Activated effector memory CD4-positive, alpha-beta T cell treated with Interleukin-2 at 50 U/mL for 16 hours (primary cell): ENCODE data around the gene SDR39U1.

Experiments
- DNase-seq: peaks from one replicate; pipeline ENCODE4 v3.0.0-alpha.2; 2020

The SDR39U1 gene

GRCh38 chr14:24441485-24441884 is 1.1 kb downstream of the SDR39U1 start:
- DNase-seq, result no peak

- no peak for DNase-seq
Measured at GRCh38 chr14:24440606-24441399, 1.8 kb downstream of the SDR39U1 start.

- DNase-seq, result no peak
Measured at GRCh38 chr14:24439830-24440605, 2.6 kb downstream of the SDR39U1 start.

DNA sequence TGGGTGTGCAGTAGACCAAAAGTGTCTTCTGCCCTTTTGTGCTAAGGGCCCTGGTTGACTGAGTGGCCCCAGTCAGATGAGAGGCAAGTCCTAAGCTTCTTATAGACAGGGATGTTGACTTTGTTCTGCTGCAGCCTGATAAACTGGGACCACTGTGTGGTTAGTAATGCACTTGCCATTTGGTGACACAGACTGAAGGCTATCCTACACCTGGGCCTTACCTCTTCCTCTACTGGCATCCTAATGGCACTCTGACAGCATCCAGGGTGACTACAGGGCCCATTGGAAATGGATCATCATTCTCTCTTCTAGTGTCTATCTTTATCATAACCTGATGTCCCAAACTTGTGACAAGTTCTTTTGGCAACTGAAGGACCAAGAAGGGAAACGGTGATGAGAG is 3.3 kb downstream of the SDR39U1 start:
- DNase-seq, result no peak

DNA sequence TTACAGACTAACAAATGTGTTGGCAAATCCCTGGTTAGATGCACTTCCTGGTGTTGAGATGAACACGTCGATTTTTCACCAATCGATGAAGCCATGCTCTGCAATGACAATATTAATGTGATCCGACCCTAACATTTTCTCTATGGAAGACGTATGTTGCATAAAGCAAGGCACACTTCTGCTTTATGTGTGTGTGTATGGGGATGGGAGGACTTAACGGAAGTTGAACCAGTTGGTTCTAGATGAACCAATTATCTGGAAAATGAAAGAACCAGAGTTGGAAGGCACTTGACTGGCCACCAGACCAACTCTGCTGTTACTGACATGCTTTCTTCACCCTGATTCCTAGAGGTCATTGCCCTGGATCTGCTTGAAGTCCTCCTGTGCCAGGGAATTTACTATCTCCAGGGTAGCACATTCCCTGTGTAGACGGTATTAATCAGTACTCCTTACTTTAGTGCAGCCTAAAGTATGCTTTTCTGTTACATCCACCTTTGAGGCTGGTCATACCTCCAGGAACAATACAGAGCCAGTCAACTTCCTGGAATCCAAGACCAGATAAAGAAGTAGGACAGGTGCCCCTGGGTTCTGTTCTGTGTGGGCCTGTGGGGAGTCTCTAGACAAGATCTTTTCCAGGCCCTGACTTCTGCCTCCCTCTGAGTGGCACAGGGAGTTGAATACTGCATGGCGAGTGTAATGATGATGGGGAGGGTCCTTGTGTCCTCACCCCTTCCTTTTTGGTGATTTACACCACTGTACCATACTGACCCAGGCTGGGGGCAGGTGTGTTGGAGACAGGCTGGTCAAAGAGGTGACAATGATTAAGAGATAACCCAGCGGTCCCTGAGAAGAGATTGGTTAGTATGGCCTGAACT is 4.1 kb downstream of the SDR39U1 start:
- no peak for DNase-seq

DNA sequence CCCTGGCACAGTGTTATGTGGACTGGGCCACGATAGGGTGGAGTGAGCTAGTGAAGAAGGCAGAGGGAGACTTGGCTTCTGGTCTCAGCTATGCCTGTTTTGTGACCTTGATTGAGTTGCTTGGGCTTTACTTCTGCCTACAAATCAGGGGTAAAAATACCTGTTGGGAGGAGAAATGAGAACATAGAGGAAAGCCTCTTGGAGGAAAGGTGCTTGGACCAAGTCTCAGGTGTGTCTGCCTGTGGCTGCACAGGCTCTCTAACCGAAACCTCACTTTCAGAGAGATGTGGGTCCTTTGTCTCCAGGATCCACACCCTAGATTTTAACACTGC is 4.9 kb downstream of the SDR39U1 start:
- DNase-seq, result no peak

DNA sequence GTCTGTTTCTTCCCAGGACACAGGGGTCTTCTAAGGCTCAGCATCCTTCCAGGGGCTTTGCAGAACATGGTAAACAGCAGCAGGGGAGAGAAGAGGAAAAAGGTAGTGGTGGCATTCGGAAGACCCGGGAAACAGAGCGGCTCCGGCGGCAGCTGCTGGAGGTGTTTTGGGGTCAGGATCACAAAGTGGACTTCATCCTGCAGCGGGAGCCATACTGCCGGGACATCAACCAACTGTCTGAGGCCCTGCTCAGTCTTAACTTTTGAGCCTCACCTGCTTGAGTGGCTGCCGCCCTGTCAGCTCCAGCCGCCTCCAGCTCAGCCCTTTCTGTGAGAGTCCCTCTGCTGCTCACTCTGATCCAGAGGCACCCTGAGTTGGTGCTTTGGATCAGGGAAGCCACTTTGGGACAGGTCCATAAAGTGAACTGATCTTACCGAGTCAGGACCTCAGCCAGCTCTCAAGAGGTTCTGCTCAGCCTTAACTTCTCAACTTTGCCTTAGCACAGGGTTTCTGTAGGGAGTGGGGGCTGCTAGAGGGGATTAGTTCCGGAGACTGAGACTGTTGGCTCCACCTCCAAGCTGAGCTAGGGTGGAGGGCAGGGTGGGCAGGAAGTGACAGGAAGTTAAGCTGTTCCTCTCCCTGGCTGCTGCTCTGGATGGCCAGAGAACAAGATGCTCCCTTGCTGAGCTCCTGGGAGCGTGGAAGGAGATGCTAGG is 5.4 kb downstream of the SDR39U1 start:
- DNase-seq, result no peak

DNA sequence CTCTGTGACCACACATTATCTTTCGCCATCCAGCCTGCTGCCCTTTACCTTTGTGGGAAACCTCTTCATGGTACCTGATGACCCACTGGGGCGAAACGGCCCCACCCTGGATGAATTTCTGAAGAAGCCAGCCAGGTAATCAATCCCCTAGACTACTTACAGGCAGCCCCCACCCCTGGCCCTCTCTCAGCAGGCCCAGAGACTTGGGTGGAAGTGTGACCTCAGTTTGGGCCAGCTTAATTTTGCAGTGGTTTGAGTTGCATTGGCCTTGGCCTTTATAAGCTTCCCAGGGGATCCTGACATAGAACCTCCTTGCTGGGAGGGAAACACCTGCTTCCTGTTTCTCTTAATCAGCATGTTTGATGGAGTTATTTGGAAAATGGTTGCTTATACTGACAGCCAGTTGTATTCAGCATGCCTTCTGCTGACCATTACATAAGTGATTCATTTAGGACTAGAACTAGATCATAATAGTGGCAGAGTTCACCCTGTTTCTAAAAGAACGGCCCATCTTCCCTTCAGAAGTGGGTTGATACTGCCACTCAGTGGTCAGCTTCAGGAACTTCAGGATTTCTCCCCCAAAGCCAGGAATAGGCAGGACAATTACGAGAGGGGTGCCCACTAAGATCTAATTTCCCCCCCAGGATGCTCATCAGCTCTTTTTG is 6.1 kb downstream of the SDR39U1 start:
- DNase-seq, result no peak

DNA sequence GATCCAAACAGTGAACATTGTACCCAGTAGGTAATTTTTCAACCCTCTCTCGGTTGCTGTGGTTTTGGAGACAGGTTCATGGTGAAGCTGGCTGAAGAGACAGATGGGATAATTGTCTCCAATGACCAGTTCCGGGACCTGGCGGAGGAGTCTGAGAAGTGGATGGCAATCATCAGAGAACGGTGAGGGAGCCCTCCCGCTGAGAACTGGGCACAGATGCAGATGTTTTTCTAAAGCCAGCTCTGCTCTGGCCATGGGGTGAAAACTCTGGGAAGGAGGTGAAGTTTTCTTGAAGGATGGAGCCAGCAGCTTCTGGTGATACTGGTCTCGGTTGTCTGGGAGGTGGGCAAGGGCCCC is 6.6 kb downstream of the SDR39U1 start:
- no peak for DNase-seq

- no peak for DNase-seq
Measured at GRCh38 chr14:24435192-24435810, 7.3 kb downstream of the SDR39U1 start.

DNA sequence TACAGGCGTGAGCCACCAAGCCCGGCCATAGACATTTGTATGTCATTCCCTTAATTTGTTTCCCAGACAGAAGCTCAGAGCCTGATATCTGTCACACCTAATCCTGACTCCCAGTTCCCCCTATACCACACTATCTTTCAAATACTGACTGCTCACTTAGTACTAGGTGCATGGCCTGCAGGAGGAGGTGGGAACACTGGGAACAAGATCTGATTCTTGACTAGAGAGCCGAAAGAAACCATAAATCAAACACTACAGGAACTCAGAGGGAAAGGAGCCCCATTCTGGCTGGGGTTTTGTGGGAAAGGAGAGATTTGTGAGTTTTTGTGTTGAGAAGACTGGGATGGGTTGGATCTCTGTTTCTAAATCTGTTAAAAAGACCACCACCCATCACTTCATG is 7.9 kb downstream of the SDR39U1 start:
- no peak for DNase-seq

GRCh38 chr14:24434036-24434435 is 8.5 kb downstream of the SDR39U1 start:
- no peak for DNase-seq

- DNase-seq, result no peak
Measured at GRCh38 chr14:24432259-24433131, 10.1 kb downstream of the SDR39U1 start.

GRCh38 chr14:24431569-24432258 is 10.9 kb downstream of the SDR39U1 start:
- DNase-seq, result peak; percentile 77

GRCh38 chr14:24430682-24431568 is 11.7 kb downstream of the SDR39U1 start:
- DNase-seq, result peak; percentile 46

- DNase-seq, result peak; percentile 50
Measured at GRCh38 chr14:24430143-24430681, 12.4 kb downstream of the SDR39U1 start.

DNA sequence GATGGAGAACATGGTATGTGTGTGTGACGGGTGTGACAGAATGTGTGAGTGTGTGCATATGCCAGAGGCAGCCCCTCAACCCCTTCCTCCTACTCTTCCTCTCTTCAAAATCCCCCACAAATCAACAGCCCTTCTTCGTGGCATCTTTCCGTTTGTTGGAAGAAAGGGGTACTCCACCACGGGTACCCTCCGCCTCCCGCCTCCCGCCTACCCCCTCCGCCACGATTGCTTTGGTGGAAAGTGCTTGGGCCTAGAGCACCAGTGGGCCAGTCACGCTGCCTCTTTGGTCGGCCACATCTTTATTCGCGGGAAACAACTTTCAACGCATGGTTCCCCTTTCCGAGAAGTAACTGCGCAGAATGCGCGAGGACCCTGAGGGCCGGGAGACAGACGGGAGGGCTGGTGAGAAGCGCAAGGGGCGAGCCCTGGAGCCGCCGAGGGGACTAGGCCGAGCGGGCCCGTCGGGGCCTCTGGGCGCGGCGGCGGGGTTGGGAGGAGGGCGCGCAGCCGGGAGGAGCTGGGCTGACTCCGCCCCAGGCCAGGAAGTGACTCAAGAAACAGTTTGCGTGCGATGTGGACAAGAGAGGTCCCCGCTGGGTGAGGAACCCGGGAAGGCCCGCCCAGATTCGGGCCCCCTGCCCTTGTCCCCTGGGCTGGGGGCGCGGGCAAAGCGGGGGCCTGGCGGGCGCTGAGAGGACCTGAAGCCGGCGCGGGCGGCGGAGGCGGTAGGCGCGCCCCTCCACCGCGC is 13.0 kb downstream of the SDR39U1 start, which contains the start of the genes CBLN3 and KHNYN:
Gene CBLN3, minus strand, starts transcription at position 274 of the 748 bp plus-strand sequence. CDS start 614 bp downstream, outside the sequence.
Gene KHNYN, plus strand, starts transcription at position 560 of the 748 bp plus-strand sequence. CDS start 777 bp downstream, outside the sequence.
- peak; percentile 84 for DNase-seq
